Stimulated activated CD4-positive, alpha-beta T cell treated with anti-CD3 and anti-CD28 coated beads, Interleukin-1b, Interleukin-23, amount 100 ng/mL, for 24 hours (primary cell): ENCODE data around the gene KMT2B.

Source experiments
- DNase-seq, 4 experiments: peaks; one replicate each; pipeline ENCODE4 v3.0.0-alpha.2; 2020; ENCODE audit warnings: low read depth in 4 of 4, low spot score in 1 of 4

The KMT2B gene

GRCh38 chr19:35724560-35724959 is 6.8 kb downstream of the KMT2B start:
- no peak for DNase-seq

GRCh38 chr19:35725216-35725861 is 7.5 kb downstream of the KMT2B start:
- no peak for DNase-seq

GRCh38 chr19:35727053-35727955 is 9.5 kb downstream of the KMT2B start:
- no peak for DNase-seq

- DNase-seq = no peak
Measured at GRCh38 chr19:35727956-35728706, 10.3 kb downstream of the KMT2B start.

- no peak for DNase-seq
Measured at GRCh38 chr19:35729021-35729420, 11.2 kb downstream of the KMT2B start.

- DNase-seq = no peak
Measured at GRCh38 chr19:35729763-35730162, 12.0 kb downstream of the KMT2B start.

- no peak for DNase-seq
Measured at GRCh38 chr19:35730326-35730725, 12.5 kb downstream of the KMT2B start.

GRCh38 chr19:35731353-35731752 is 13.6 kb downstream of the KMT2B start:
- no peak for DNase-seq

GRCh38 chr19:35731779-35732405 is 14.1 kb downstream of the KMT2B start:
- DNase-seq = no peak

- DNase-seq = no peak
Measured at GRCh38 chr19:35732540-35733179, 14.9 kb downstream of the KMT2B start.

GRCh38 chr19:35733180-35734125 is 15.7 kb downstream of the KMT2B start:
- no peak for DNase-seq

GRCh38 chr19:35734273-35734672 is 16.5 kb downstream of the KMT2B start:
- no peak for DNase-seq

- DNase-seq = no peak
Measured at GRCh38 chr19:35734889-35735288, 17.1 kb downstream of the KMT2B start.

- DNase-seq = no peak
Measured at GRCh38 chr19:35736913-35737886, 19.4 kb downstream of the KMT2B start.

GRCh38 chr19:35738021-35738886 is 20.5 kb downstream of the KMT2B start:
- DNase-seq = no peak

- DNase-seq = no peak
Measured at GRCh38 chr19:35738887-35739229, 21.1 kb downstream of the KMT2B start.

- DNase-seq = no peak
Measured at GRCh38 chr19:35739275-35740107, 21.7 kb downstream of the KMT2B start.
